Fibroblast of pulmonary artery (primary cell): Measurements from ENCODE around the gene SH3D19.

Source experiments
- DNase-seq: peaks from one replicate; pipeline ENCODE4 v3.0.0-alpha.2; 2010; ENCODE audit warnings: low read depth
- H3K4me3 ChIP-seq: replicated peaks from 2 replicates; pipeline ENCODE4 v1.5.1; 2011; ENCODE audit warnings: low read depth, mild to moderate bottlenecking, control low read depth, low read length, moderate library complexity
- TF ChIP-seq, protein P1 (sequence below): IDR thresholded peaks from 2 replicates; pipeline ENCODE4 v1.5.1; 2011; ENCODE audit warnings: mild to moderate bottlenecking, control low read depth, low read length, inconsistent platforms; ENCODE audit errors: missing control alignments

Gene SH3D19

GRCh38 chr4:151173871-151174270, 151.5 kb downstream of the SH3D19 start:
- no peak overlapping the region for H3K4me3 ChIP-seq
- peak; percentile 81 for DNase-seq

DNA sequence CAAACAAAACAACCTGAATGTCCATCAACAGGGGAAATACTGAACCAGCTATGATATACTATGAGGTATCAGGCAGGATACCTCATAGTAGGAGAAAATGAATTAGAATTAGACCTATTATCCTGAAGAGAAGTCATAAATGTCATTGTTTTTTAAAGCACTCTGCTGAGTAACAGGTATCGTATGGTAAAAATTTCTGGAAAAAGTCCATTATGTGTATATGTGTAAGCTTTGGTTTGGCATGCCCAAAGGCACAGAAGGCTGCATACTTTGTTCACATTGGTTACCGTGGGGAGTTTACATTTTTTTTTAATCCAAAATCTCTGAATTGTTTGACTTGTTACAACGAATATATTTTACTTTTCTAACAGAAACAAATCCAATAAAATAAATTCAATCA, 155.5 kb downstream of the SH3D19 start:
- peak; percentile 29 for DNase-seq
- TF ChIP-seq, protein P1, sequence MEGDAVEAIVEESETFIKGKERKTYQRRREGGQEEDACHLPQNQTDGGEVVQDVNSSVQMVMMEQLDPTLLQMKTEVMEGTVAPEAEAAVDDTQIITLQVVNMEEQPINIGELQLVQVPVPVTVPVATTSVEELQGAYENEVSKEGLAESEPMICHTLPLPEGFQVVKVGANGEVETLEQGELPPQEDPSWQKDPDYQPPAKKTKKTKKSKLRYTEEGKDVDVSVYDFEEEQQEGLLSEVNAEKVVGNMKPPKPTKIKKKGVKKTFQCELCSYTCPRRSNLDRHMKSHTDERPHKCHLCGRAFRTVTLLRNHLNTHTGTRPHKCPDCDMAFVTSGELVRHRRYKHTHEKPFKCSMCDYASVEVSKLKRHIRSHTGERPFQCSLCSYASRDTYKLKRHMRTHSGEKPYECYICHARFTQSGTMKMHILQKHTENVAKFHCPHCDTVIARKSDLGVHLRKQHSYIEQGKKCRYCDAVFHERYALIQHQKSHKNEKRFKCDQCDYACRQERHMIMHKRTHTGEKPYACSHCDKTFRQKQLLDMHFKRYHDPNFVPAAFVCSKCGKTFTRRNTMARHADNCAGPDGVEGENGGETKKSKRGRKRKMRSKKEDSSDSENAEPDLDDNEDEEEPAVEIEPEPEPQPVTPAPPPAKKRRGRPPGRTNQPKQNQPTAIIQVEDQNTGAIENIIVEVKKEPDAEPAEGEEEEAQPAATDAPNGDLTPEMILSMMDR = no peak
- H3K4me3 ChIP-seq = no peak overlapping the region

More at GRCh38 chr4:151173871-151174270, 151.5 kb downstream of the SH3D19 start:
- TF ChIP-seq, protein P1 = no peak

DNA sequence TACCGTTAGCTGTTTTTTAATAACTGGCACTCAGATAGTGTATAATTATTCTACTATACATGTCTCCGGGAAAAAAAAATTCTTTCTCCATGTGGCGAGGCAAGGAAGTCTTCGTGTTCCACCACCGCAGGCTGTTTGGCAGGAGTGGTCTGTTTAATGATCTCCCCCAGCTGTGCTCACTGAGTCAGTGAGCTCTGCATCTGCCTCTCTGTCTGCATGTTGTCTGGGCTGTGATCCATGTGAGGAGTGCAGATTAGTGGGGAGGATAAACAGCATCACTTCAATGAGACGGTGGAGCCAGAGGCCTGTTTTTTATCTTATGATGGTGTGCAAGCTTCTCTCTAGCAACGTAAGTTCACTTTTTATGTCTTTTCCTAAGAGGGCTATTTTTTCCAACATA, 156.2 kb downstream of the SH3D19 start:
- DNase-seq = peak; percentile 97
- TF ChIP-seq, protein P1 = no peak
- no peak overlapping the region for H3K4me3 ChIP-seq

GRCh38 chr4:151167561-151167960, 157.8 kb downstream of the SH3D19 start:
- TF ChIP-seq, protein P1 = no peak
- no peak overlapping the region for H3K4me3 ChIP-seq
- DNase-seq = no peak

DNA sequence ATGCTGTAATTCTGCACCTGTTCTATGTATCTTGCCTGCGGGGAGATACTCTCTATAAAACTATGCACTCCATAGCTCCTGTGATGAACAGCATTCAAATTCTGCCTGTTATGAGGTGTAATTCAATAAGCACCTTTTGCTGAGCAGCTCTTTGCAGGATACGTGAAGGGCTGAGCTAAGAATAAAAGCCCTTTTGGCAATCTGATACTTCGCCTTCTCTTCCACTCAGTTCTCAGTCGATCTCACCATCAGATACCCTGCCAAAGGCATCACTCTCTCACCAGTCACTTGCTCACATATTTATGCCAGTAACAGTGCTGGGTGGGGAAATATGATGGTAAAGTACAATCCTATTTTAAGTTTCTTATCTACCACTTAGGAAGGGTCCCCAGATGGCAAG, 158.8 kb downstream of the SH3D19 start:
- no peak for DNase-seq
- H3K4me3 ChIP-seq = no peak overlapping the region
- TF ChIP-seq, protein P1 = no peak

GRCh38 chr4:151165205-151166000, 160.0 kb downstream of the SH3D19 start:
- TF ChIP-seq, protein P1 = no peak
- no peak overlapping the region for H3K4me3 ChIP-seq
- DNase-seq = no peak

DNA sequence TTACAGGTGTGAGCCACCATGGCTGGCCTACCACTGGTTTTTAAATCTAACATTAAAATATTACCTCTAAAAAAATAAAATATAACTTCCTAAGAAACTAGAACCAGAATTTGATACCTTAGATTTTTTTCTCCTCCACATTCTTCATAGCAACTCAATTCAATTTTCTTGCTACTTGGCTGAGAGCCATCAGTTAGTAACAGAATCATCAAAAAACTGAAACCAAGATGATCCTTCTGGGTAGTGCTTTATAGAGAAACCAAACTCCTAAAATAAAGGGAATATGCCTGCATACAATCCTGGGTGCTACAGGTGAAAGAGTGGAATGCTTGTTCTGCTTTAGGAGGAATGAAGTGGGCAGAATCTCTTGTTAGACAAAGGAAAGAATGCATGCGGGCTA, 161.6 kb downstream of the SH3D19 start:
- no peak overlapping the region for H3K4me3 ChIP-seq
- TF ChIP-seq, protein P1 = no peak
- no peak for DNase-seq
